ENCODE measurements around the gene DBP. TPM values are rescaled to one million over a fixed set of nuclear protein-coding genes. Genes with fewer than 3 reads are reported as not detected.

Gene DBP
- total RNA-seq, 2 experiments from 2014 or later, result 10.8 to 13.1 TPM

GRCh38 chr19:48635263-48635965 is 1.8 kb downstream of the DBP start:
- POLR2A ChIA-PET, result interaction anchor here (1.5 to 9.6 kb wide), 3 partner anchors 12 to 17 kb away, joined by 4 to 154 read pairs (median 16); partner anchors contain the start of genes FAM83E, RPL18 and SPHK2

DNA sequence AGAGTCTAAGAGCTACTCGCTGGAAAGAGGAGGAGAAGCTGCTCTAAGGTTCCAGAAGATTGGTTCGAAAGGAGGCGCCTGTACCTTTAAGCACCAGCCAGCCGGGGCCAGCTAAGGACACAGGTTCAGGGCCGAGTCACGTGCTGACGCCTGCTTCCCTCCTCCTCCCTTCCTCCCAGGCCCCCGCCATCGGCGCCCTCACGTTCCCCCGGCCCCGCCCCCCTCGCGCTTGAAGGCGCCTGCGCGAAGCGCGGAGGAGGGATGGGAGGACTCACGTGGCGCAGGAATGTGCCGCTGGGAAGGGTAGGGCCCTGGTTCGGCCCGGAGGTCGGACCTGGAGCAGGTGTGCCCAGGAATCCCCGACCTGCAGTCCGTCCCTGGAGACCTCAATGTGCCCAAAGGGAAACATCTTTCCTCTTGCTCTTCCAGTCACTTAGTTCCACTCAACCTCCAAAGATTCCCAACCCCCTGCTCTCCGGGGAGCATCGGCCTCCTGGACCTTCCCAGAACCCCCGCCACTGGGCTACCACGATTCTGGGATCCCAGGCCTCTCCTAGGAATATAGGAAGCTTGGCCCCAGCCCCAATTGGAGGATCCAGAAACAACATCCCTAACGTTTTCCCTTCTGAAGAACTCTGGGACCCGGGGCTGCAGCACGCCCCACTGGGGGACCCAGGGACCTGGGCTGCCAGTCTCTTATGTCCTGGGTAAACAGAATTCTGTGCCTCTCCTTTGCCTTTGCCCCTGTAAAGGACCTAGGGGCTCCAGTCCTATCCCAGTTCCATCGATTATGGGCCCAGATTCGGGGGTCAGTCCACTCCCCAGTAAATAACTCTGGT is 2.5 kb downstream of the DBP start:
- peaks cover 8% of the 10 kb centered on the region for H3K36me3 Mint-ChIP-seq (ENCODE audit: low read depth)
- POLR2A ChIA-PET, result interaction anchor here (0.8 to 9.6 kb wide), 4 partner anchors 10 to 42 kb away, joined by 3 to 154 read pairs (median 6); partner anchors contain the start of genes CA11, FAM83E, RPL18 and SPHK2

More at GRCh38 chr19:48635263-48635965, 1.8 kb downstream of the DBP start:
- Mint-ChIP-seq H3K9me3 (no peaks in the 10 kb centered on the region), H3K36me3 (ENCODE audit: low read depth) (peaks cover 8% of the 10 kb centered on the region), H3K27me3 (no peaks in the 10 kb centered on the region), H3K27ac (peak overlapping the region; percentile 94), H3K4me1 (ENCODE audit: low read depth) (peaks cover 60% of the 10 kb centered on the region), H3K4me3 (peak overlapping the region; percentile 88)
- CTCF ChIA-PET, result no interaction called here
- ATAC-seq, result peak; percentile 31
- DNase-seq, result peak; percentile 74
- intact Hi-C loops (cut with micrococcal nuclease), result loop anchor here (10.0 kb wide), 1 partner anchor 239 kb away; the partner anchor contains the start of gene PPP1R15A
- no peak for TF ChIP-seq CTCF (IDR thresholded peaks at IDR 0.05)

GRCh38 chr19:48634036-48634342 is 3.2 kb downstream of the DBP start:
- ATAC-seq (no peak), DNase-seq (no peak)
- TF ChIP-seq CTCF (IDR thresholded peaks at IDR 0.05), result no peak
- Mint-ChIP-seq H3K4me1 (ENCODE audit: low read depth) (peaks cover 51% of the 10 kb centered on the region), H3K4me3 (peak overlapping the region; percentile 77), H3K36me3 (ENCODE audit: low read depth) (peaks cover 8% of the 10 kb centered on the region), H3K27me3 (no peaks in the 10 kb centered on the region), H3K9me3 (no peaks in the 10 kb centered on the region), H3K27ac (peak overlapping the region; percentile 94)
- ChIA-PET POLR2A (interaction anchor here (0.8 to 9.6 kb wide), 4 partner anchors 10 to 41 kb away, joined by 3 to 154 read pairs (median 6); partner anchors contain the start of genes CA11, FAM83E, RPL18 and SPHK2), CTCF (interaction anchor here (0.7 to 1.8 kb wide), 4 partner anchors 10 to 15 kb away, joined by 3 to 11 read pairs (median 4); partner anchors contain the start of genes CA11, RPL18 and SPHK2)
- intact Hi-C loops (cut with micrococcal nuclease), result loop anchor here (10.0 kb wide), 1 partner anchor 241 kb away; the partner anchor contains the start of gene PPP1R15A

More for the DNA sequence above, 2.5 kb downstream of the DBP start:
- Mint-ChIP-seq H3K9me3 (no peaks in the 10 kb centered on the region), H3K4me1 (ENCODE audit: low read depth) (peaks cover 56% of the 10 kb centered on the region), H3K27me3 (no peaks in the 10 kb centered on the region), H3K27ac (peak overlapping the region; percentile 94), H3K4me3 (peak overlapping the region; percentile 77)
- CTCF ChIA-PET, result interaction anchor here (1.4 to 1.8 kb wide), 3 partner anchors 11 to 12 kb away, joined by 4 to 11 read pairs (median 4); partner anchors contain the start of gene CA11
- intact Hi-C loops (cut with micrococcal nuclease), result loop anchor here (10.0 kb wide), 1 partner anchor 240 kb away; the partner anchor contains the start of gene PPP1R15A
- ATAC-seq (peak; percentile 28), DNase-seq (peak; percentile 97)
- no peak for TF ChIP-seq CTCF (IDR thresholded peaks at IDR 0.05)

DNA sequence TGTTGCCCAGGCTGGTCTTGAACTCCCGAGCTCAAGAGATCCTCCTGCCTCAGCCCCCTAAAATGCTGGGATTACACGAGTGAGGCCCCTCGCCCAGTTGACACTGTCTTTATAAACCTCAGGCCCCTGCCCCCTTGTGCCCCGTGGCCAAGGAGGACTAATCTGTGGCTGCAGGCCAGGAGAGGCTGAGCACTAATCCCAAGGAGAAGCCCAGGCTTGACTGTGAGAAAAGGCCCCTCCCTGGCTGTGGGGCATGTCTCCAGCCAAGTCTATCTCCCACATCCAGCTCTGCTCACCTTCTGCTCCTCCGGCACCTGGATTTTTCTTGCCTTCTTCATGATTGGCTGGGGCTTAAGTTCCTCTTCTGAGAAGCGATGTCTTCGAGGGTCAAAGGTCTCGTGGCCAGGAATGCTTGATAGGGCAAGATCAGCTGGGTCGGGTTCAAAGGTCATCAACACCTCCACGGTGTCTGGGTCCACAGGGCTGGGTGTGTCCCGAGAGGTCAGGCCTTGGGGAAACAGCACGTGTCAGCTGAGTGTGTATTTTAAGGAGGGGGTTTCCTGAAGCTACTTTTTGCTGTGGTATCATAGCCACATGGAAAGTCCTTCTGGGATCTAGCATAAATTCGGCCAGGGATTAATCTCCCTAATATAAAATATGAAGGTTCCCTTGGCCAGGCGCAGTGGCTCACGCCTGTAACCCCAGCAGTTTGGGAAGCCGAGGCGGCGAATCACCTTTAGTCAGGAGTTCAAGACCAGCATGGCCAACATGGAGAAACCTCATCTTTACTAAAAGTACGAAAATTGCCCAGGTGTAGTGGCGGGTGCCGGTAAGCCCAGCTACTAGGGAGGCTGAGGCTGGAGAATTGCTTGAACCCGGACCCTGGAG is 3.8 kb downstream of the DBP start:
- CTCF ChIA-PET, result interaction anchor here (0.7 to 1.8 kb wide), 5 partner anchors 10 to 14 kb away, joined by 3 to 11 read pairs (median 4); partner anchors contain the start of genes CA11, RPL18 and SPHK2
- no peak for ATAC-seq
- no peak for DNase-seq
- no peak for TF ChIP-seq CTCF (IDR thresholded peaks at IDR 0.05)
- peaks cover 45% of the 10 kb centered on the region for H3K4me1 Mint-ChIP-seq (ENCODE audit: low read depth)
- peak overlapping the region; percentile 94 for H3K27ac Mint-ChIP-seq
- H3K27me3 Mint-ChIP-seq, result no peaks in the 10 kb centered on the region
- POLR2A ChIA-PET, result interaction anchor here (0.6 to 9.6 kb wide), 5 partner anchors 11 to 339 kb away, joined by 3 to 154 read pairs (median 4); partner anchors contain the start of genes CA11, FAM83E, RPL18 and SPHK2
- H3K4me3 Mint-ChIP-seq, result peak overlapping the region; percentile 77
- H3K9me3 Mint-ChIP-seq, result no peaks in the 10 kb centered on the region
- intact Hi-C loops (cut with micrococcal nuclease), result loop anchor here (10.0 kb wide), 1 partner anchor 241 kb away; the partner anchor contains the start of gene PPP1R15A
- peaks cover 4% of the 10 kb centered on the region for H3K36me3 Mint-ChIP-seq (ENCODE audit: low read depth)

All from activated CD8-positive, alpha-beta T cell treated with anti-CD3 and anti-CD28 coated beads for 36 hours (primary cell).